GM15510 (cell line): Measurements from ENCODE around the gene TIMM21.

Experiments
- POLR2A ChIP-seq: IDR thresholded peaks from 3 replicates; pipeline ENCODE4 v1.6.1; 2011; ENCODE audit warnings: borderline replicate concordance; ENCODE audit not compliant: insufficient read length; ENCODE audit errors: extremely low read depth

Gene TIMM21

DNA sequence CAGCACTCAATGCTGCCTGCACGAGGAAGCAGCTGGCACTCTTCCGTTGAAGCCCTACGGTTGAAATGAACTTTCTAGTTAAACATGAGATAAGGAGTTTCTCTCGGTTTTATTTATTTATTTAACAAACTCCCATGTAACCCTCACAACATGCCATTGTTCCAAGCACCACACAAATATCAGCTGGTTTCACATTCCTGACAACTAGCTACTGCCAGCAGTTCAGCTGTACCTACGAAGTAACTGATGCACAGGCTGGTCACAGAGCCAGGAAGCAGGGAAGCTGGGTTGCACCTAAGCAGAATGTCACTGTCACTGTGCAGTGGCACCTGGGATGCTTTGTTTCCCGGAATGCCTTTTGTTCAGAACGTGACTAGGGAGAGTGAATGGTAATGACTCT is 18.1 kb downstream of the TIMM21 start:
- TF ChIP-seq POLR2A = no peak

DNA sequence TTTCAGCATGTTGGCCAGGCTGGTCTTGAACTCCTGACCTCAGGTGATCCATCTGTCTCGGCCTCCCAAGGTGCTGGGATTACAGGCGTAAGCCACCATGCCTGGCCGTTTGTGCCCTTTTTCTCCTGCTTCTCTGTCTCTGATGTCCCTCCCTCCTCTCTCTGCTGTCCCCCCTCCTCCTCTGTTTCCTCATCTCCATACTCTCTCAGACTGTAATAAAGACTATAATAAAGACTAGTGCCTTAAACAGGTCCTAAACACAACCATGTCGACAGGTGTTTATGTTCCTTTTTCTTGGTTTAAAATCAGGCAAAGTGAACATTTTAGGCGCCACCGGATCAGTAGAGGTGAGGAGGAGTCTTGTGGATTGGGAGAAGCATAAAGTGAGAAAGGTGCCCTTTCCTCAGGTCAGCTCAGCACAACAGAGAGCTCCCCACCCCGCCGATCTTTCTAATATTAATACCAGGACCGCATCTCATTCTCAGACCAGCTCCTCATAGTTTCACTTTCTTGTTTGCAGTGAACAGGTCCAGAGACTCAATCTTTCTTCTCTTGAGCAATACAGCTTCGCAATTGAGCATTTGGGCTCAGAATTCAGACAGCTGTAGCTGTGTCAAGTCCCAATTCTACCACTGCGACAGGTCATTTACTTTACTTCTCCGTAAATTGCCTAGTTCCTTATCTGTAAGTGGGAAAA is 23.7 kb downstream of the TIMM21 start:
- TF ChIP-seq POLR2A = no peak

DNA sequence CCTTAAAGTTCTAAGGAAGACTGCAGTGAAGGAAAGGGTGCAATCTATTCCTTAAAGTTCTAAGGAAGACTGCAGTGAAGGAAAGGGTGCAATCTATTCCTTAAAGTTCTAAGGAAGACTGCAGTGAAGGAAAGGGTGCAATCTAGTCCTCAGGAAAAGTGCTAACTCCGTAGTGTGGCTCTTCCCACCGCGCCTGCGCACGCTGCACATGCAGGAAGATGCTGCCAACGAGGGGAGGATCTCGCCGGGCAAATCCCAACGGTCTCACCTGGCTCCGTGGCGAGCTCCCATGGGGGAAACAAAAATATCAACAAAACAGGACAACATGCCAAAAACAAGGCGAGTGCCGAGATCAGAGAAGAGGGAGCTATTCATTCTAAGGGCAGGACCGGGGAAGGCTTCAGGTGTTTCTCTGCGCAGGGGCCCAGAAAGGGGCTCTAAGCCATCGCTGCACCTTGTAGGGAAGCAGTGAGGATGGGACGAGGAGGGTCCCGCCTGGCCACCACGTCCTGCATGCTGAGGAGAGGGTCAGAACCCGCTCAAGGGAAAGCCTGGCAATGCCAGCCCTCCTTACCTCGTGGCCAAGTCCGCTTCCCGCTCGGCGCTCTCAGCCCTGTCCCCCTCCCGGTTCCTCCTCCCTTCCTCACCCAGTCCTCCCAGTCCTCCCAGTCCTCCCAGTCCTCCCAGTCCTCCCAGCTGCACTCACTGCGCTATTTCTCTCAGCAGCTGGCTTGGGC is 24.5 kb downstream of the TIMM21 start:
- no peak for TF ChIP-seq POLR2A

DNA sequence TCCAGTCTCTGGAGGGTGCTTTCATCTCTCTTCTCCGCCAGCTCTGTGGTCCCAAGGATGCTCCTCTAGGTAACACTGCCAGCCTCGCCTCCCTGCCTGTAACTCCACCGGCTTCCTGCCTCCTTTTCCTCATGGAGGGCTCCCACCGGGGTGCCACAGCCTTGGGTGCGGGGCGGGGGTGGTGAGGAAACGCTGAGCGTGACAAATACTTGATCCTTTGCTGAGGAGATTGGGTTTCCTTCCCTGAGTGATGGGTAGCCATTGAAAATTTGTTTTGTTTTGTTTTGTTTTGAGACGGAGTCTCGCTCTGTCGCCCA is 25.1 kb downstream of the TIMM21 start:
- TF ChIP-seq POLR2A = no peak

DNA sequence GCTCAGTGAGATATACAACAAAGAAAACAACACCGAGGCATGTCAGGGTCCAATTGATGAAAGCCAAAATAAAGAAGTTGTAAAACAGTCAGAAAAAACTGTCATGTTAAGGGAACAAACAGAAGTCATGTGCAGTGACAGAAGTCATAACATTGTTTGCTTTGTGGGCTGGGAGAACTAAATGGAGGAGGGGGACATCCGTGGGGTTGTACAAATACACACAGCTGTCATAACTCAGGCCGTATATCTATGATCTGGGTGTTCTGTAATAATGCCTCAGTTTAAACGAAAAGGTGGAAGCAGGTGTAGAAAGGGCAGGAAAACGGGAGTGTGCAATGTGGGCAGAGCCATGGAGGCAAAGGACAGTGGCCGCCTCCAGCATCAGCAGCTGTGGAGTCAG is 27.3 kb downstream of the TIMM21 start:
- TF ChIP-seq POLR2A = no peak

DNA sequence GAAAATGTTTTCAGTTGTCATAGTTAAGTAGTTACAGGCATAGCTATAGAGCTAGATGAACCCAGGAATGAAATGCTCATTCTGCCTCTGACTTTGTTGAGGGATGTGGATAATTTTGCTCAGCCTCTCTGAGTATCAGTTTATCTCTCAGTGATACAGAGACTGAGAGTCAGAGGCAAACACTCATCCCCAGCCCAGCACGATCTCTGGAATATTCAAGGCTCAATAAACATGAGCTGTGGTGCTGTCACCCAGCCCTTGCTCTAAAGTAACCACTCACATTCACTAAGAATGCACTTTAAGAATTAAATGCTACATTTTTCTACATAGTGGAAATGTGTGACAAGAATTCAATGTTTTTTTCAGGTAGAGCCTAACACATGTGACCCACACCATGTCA is 30.6 kb downstream of the TIMM21 start:
- TF ChIP-seq POLR2A = no peak

DNA sequence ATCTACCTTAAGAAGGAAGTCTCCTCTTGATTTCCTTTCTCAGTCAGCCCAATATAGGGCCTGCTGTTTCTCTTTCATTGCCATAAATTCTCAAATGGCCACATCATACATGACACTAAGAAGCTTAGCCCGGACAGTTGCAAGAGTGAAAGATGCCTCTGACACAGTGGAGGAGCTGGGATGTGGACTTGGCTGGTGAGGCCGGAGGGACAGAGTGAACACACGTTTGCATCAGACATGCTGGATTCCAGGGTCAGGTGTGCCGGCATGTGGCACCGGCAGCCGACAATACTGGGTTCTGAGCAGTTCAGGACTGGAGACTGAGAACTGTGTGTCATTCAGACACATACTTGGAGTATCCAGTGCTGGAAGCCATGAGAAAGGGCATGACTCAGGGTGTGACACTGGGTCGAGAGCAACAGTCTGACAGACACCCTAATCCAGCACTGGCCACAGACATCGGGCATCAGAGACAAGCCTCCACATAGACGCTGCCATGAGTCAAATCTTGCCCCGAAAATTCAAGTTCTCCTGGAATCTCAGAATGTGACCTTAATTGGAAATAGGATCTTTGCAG is 31.4 kb downstream of the TIMM21 start:
- TF ChIP-seq POLR2A = no peak

DNA sequence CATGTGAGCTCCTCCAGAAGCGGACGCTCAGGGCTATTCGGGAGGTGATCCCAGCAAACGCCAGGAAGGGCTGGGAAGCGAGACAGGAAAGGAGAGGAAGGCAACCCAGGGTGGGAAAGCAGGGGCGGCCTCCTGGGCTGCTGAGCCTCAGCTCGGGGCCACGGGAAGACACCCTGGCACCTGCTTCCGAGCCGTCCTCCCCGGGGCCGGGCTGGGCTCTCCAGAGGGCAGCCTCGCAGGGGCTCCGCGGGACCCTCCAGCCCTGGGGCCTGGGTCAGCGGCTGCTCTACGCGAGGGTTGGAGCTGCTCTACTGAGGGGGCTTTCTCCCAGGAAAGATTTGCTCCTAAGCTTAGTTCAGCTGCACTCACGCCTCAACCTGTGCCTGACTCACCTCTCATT is 34.0 kb downstream of the TIMM21 start:
- no peak for TF ChIP-seq POLR2A

DNA sequence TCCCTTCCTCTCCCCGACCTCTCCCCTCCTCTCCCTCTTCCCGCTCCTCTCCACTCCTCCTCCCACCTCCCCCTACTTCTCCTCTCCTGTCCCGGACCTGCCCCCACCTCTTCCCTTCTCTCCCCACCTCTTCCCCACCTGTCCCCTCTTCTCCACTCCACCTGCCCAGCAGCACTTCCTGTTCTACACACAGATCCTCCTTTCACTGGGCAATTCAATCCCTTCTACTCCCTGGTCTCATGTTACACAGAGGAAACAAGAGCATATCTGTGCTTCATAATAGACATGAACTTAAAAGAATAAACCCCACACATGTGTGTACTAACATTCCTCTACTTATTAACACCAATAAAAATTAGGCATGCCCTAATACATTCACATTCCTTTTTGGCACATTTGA is 34.8 kb downstream of the TIMM21 start:
- no peak for TF ChIP-seq POLR2A

DNA sequence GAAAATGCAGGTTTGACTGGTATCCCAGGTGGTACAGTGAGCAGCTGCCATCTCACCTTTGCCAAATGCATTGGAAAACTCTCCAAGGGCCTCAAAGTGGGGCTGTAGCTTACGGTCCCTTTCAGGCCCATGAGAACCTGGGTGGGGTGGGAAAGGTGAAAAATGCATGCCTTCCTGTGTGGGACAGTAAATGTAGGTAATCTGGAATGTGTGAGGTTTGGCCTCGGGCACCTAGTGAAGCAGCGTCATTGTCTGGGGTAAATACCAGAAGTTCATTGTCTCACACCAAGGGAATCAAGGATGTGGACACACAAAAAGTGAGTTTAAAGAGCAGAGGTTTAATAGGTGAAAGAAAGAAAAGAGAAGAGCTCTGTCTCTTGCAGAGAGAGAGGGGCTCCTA is 36.6 kb downstream of the TIMM21 start:
- TF ChIP-seq POLR2A = no peak

DNA sequence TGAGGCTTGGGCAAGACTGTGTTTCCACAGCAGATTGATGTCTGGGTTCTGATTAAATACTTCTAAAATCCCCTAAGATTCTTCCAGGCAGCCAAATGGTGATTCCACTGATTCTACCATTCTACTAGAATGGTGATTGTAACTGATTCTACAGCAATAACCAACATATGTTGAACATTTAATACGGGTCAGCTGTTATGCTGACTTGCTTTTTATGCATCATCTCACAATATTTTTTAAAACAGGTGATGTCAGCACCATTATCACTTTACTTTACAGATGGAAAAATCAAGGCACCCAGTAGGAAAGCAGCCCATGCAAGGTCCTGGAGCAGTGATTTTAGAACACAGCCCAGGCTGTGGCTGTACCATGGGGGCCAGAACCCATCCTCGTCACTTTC is 37.5 kb downstream of the TIMM21 start:
- no peak for TF ChIP-seq POLR2A

DNA sequence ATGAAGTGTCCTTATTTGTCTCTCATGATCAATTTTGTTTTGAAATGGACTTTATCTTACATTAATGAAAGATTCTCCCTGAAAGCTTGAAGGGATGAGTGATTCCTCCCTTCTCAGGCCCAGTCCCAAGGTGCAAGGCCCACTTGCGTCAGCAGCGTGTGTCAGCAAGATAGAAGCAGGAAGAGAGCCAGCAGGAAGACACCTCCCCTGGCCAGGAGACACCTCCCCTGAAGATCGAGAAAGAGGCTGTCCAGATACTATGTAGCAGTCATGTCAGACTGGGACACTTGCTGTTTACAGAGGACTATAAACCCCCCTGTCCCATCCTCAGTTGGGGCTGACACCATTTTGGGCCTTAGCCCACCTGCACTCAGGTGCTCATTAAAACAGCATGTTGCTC is 38.3 kb downstream of the TIMM21 start:
- TF ChIP-seq POLR2A = no peak

DNA sequence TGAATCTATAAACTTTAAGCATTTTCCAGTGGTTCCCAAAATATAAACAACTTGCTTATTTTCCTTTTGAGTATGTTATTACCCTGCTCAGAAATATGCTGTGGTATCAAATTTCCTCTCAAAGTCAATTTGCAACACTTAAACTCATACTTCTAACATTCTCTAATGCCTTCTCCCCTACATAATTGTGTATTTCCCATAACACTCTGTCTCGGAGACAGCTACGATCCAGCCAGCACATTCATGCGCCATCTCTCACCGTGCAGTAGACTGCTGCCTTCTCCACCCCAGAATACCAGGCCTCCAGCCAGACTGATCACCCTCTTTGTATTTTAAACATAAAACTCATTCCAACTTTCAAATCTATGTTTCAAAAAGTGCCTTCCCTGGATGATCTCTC is 41.8 kb downstream of the TIMM21 start:
- no peak for TF ChIP-seq POLR2A

DNA sequence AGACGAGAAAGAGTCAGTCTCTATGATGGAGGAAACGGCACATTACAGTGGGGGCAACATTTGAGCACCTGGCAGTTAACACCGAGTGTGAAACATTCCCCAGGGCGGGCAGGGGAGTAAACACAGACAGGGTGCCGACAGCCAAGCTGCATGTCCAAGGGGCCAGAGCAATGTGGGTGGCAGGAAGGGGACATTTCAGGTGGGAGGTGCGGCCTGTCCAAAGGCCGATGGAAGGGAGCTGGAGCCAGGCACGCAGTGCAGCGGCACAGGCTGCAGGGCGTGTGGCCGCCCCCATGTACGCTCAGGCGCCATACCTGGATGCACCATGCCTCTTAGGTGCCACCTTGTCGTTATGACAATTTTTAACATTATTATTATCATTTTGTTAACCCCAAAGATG is 43.3 kb downstream of the TIMM21 start:
- TF ChIP-seq POLR2A = no peak

DNA sequence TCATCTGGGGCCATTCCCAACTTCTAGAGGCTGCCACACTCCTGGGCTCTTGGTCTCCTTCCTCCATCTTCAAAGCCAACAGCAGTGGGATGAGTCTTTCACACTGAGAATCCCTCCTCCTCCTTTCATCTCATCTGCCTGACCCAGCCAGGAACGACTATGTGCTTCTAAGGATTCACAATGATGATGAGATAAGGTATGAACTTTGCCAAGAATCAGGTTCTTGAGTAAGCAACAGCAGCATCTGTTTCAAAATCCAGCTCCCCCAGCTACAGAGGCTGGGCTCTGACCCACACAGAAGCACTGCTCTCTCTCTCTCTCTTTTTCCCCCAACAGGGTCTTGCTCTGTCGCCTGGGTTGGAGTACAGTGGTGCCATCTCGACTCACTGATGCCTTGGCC is 46.4 kb downstream of the TIMM21 start:
- no peak for TF ChIP-seq POLR2A
